Measurements from ENCODE around the gene HSD17B11.

Gene HSD17B11

GRCh38 chr4:87356832-87357526 is 34.0 kb downstream of the HSD17B11 start:
- H2AK5ac ChIP-seq (ENCODE audit: low read depth, low read length): no peak overlapping the region
- no peak overlapping the region for H2BK5ac ChIP-seq (ENCODE audit: low read length)
- H2BK120ac ChIP-seq (ENCODE audit: low read depth, low read length): no peak overlapping the region
- no peak overlapping the region for H3K4me2 ChIP-seq (ENCODE audit: insufficient read depth, low read length, poor library complexity, severe bottlenecking)
- no peak overlapping the region for H3K27ac ChIP-seq (replicated peaks; ENCODE audit: low read length)
- no peak overlapping the region for H2BK12ac ChIP-seq (ENCODE audit: low read length)
- no peaks in the 10 kb centered on the region for H3K4me1 ChIP-seq (ENCODE audit: control insufficient read depth in 2 of 2, insufficient read depth in 1 of 2, low read depth in 1 of 2, low read length in 2 of 2)
- WGBS, 2 donors (ENCODE audit: extremely low coverage in 2 of 2, insufficient read length in 2 of 2, insufficient replicate concordance in 1 of 2): no CpG with 5 or more reads among the region's 2 CpGs
- H3K4me3 ChIP-seq (ENCODE audit: low read length in 2 of 2): no peak overlapping the region
- no peaks in the 10 kb centered on the region for H3K27me3 ChIP-seq (ENCODE audit: control insufficient read depth in 3 of 3, insufficient read depth in 3 of 3, low read depth in 1 of 3, low read length in 3 of 3)
- no peak overlapping the region for H3K4ac ChIP-seq (ENCODE audit: low read length)
- H3K36me3 ChIP-seq (replicated peaks in 1 of 2; ENCODE audit: control insufficient read depth in 2 of 2, insufficient read depth in 2 of 2, low read length in 2 of 2): peaks cover 0 to 46% of the 10 kb centered on the region in 2 donors
- no peak overlapping the region for H2AFZ ChIP-seq (ENCODE audit: low read length)
- DNase-seq (ENCODE audit: low spot score): no peak
- H3K14ac ChIP-seq (ENCODE audit: low read length): no peak overlapping the region
- H4K91ac ChIP-seq (ENCODE audit: low read depth, low read length, poor library complexity): no peak overlapping the region
- H3K23ac ChIP-seq (ENCODE audit: low read depth, low read length, poor library complexity): no peak overlapping the region
- no peak overlapping the region for H2BK15ac ChIP-seq (ENCODE audit: low read length)
- no peak overlapping the region for H4K8ac ChIP-seq (ENCODE audit: low read depth, low read length)
- no peak overlapping the region for H3K18ac ChIP-seq (ENCODE audit: low read length)
- H3K9me3 ChIP-seq (replicated peaks in 1 of 2; ENCODE audit: control insufficient read depth in 2 of 2, insufficient read depth in 1 of 2, low read depth in 1 of 2, low read length in 2 of 2): no peaks in the 10 kb centered on the region
- no peaks in the 10 kb centered on the region for H3K79me1 ChIP-seq (ENCODE audit: low read depth, low read length)
- H3K9ac ChIP-seq (ENCODE audit: low read depth, low read length, poor library complexity): no peak overlapping the region

- Histone ChIP-seq H3K14ac (ENCODE audit: low read length) (no peak overlapping the region), H3K4ac (ENCODE audit: low read length) (no peak overlapping the region), H2AK5ac (ENCODE audit: low read depth, low read length) (no peak overlapping the region), H3K9me3 (replicated peaks in 1 of 2; ENCODE audit: control insufficient read depth in 2 of 2, insufficient read depth in 1 of 2, low read depth in 1 of 2, low read length in 2 of 2) (no peaks in the 10 kb centered on the region), H3K27ac (replicated peaks; ENCODE audit: low read length) (no peak overlapping the region), H4K91ac (ENCODE audit: low read depth, low read length, poor library complexity) (no peak overlapping the region), H3K18ac (ENCODE audit: low read length) (no peak overlapping the region), H3K36me3 (replicated peaks in 1 of 2; ENCODE audit: control insufficient read depth in 2 of 2, insufficient read depth in 2 of 2, low read length in 2 of 2) (peaks cover 0 to 29% of the 10 kb centered on the region in 2 donors), H3K4me3 (ENCODE audit: low read length in 2 of 2) (no peak overlapping the region), H3K27me3 (ENCODE audit: control insufficient read depth in 3 of 3, insufficient read depth in 3 of 3, low read depth in 1 of 3, low read length in 3 of 3) (no peaks in the 10 kb centered on the region), H4K8ac (ENCODE audit: low read depth, low read length) (no peak overlapping the region), H2AFZ (ENCODE audit: low read length) (no peak overlapping the region), H3K79me1 (ENCODE audit: low read depth, low read length) (no peaks in the 10 kb centered on the region), H2BK120ac (ENCODE audit: low read depth, low read length) (no peak overlapping the region), H2BK15ac (ENCODE audit: low read length) (no peak overlapping the region), H3K4me1 (ENCODE audit: control insufficient read depth in 2 of 2, insufficient read depth in 1 of 2, low read depth in 1 of 2, low read length in 2 of 2) (no peaks in the 10 kb centered on the region), H3K23ac (ENCODE audit: low read depth, low read length, poor library complexity) (no peak overlapping the region), H3K9ac (ENCODE audit: low read depth, low read length, poor library complexity) (no peak overlapping the region), H2BK5ac (ENCODE audit: low read length) (no peak overlapping the region), H2BK12ac (ENCODE audit: low read length) (no peak overlapping the region), H3K4me2 (ENCODE audit: insufficient read depth, low read length, poor library complexity, severe bottlenecking) (no peak overlapping the region)
- no CpG with 5 or more reads among the region's 7 CpGs for WGBS, 2 donors (ENCODE audit: extremely low coverage in 2 of 2, insufficient read length in 2 of 2, insufficient replicate concordance in 1 of 2)
- no peak for DNase-seq (ENCODE audit: low spot score)
These were observed 36.6 kb downstream of the HSD17B11 start for GRCh38 chr4:87354168-87355102.

GRCh38 chr4:87353592-87353991 is 37.4 kb downstream of the HSD17B11 start:
- DNase-seq (ENCODE audit: low spot score): peak; percentile 24
- WGBS, 2 donors (ENCODE audit: extremely low coverage in 2 of 2, insufficient read length in 2 of 2, insufficient replicate concordance in 1 of 2): no CpG with 5 or more reads among the region's 3 CpGs

GRCh38 chr4:87345139-87345538 is 45.8 kb downstream of the HSD17B11 start:
- Histone ChIP-seq H4K8ac (ENCODE audit: low read depth, low read length) (no peak overlapping the region), H3K9ac (ENCODE audit: low read depth, low read length, poor library complexity) (no peak overlapping the region), H3K27me3 (ENCODE audit: control insufficient read depth in 3 of 3, insufficient read depth in 3 of 3, low read depth in 1 of 3, low read length in 3 of 3) (no peaks in the 10 kb centered on the region), H2AK5ac (ENCODE audit: low read depth, low read length) (no peak overlapping the region), H3K23ac (ENCODE audit: low read depth, low read length, poor library complexity) (no peak overlapping the region), H2BK5ac (ENCODE audit: low read length) (no peak overlapping the region), H2BK15ac (ENCODE audit: low read length) (no peak overlapping the region), H2AFZ (ENCODE audit: low read length) (no peak overlapping the region), H2BK120ac (ENCODE audit: low read depth, low read length) (no peak overlapping the region), H3K14ac (ENCODE audit: low read length) (no peak overlapping the region), H2BK12ac (ENCODE audit: low read length) (no peak overlapping the region), H3K18ac (ENCODE audit: low read length) (no peak overlapping the region), H3K9me3 (replicated peaks in 1 of 2; ENCODE audit: control insufficient read depth in 2 of 2, insufficient read depth in 1 of 2, low read depth in 1 of 2, low read length in 2 of 2) (peaks cover 0 to 13% of the 10 kb centered on the region in 2 donors), H3K4me2 (ENCODE audit: insufficient read depth, low read length, poor library complexity, severe bottlenecking) (no peak overlapping the region), H3K4me1 (ENCODE audit: control insufficient read depth in 2 of 2, insufficient read depth in 1 of 2, low read depth in 1 of 2, low read length in 2 of 2) (no peaks in the 10 kb centered on the region), H3K36me3 (replicated peaks in 1 of 2; ENCODE audit: control insufficient read depth in 2 of 2, insufficient read depth in 2 of 2, low read length in 2 of 2) (peaks cover 0 to 23% of the 10 kb centered on the region in 2 donors), H4K91ac (ENCODE audit: low read depth, low read length, poor library complexity) (no peak overlapping the region), H3K27ac (replicated peaks; ENCODE audit: low read length) (no peak overlapping the region), H3K79me1 (ENCODE audit: low read depth, low read length) (no peaks in the 10 kb centered on the region), H3K4ac (ENCODE audit: low read length) (no peak overlapping the region), H3K4me3 (ENCODE audit: low read length in 2 of 2) (no peak overlapping the region)
- DNase-seq (ENCODE audit: low spot score): no peak

More at GRCh38 chr4:87353592-87353991, 37.4 kb downstream of the HSD17B11 start:
- Histone ChIP-seq H3K23ac (ENCODE audit: low read depth, low read length, poor library complexity) (no peak overlapping the region), H4K8ac (ENCODE audit: low read depth, low read length) (no peak overlapping the region), H2BK15ac (ENCODE audit: low read length) (no peak overlapping the region), H3K27me3 (ENCODE audit: control insufficient read depth in 3 of 3, insufficient read depth in 3 of 3, low read depth in 1 of 3, low read length in 3 of 3) (no peaks in the 10 kb centered on the region), H3K14ac (ENCODE audit: low read length) (no peak overlapping the region), H4K91ac (ENCODE audit: low read depth, low read length, poor library complexity) (no peak overlapping the region), H3K36me3 (replicated peaks in 1 of 2; ENCODE audit: control insufficient read depth in 2 of 2, insufficient read depth in 2 of 2, low read length in 2 of 2) (peaks cover 0 to 21% of the 10 kb centered on the region in 2 donors), H3K4me1 (ENCODE audit: control insufficient read depth in 2 of 2, insufficient read depth in 1 of 2, low read depth in 1 of 2, low read length in 2 of 2) (no peaks in the 10 kb centered on the region), H3K9ac (ENCODE audit: low read depth, low read length, poor library complexity) (no peak overlapping the region), H3K9me3 (replicated peaks in 1 of 2; ENCODE audit: control insufficient read depth in 2 of 2, insufficient read depth in 1 of 2, low read depth in 1 of 2, low read length in 2 of 2) (no peaks in the 10 kb centered on the region), H3K18ac (ENCODE audit: low read length) (no peak overlapping the region), H2BK120ac (ENCODE audit: low read depth, low read length) (no peak overlapping the region), H3K79me1 (ENCODE audit: low read depth, low read length) (no peaks in the 10 kb centered on the region), H3K4me2 (ENCODE audit: insufficient read depth, low read length, poor library complexity, severe bottlenecking) (no peak overlapping the region), H3K4me3 (ENCODE audit: low read length in 2 of 2) (no peak overlapping the region), H2BK5ac (ENCODE audit: low read length) (no peak overlapping the region), H3K4ac (ENCODE audit: low read length) (no peak overlapping the region), H3K27ac (replicated peaks; ENCODE audit: low read length) (no peak overlapping the region), H2AFZ (ENCODE audit: low read length) (no peak overlapping the region), H2BK12ac (ENCODE audit: low read length) (no peak overlapping the region), H2AK5ac (ENCODE audit: low read depth, low read length) (no peak overlapping the region)

All from neuronal stem cell (in vitro differentiated cells).